Upper lobe of left lung (tissue), 6 donors: ENCODE data around the gene TMEM165. TPM values are rescaled to one million over a fixed set of nuclear protein-coding genes. Genes with fewer than 3 reads are reported as not detected.
A peak's percentile ranks its signal among the peaks of the same experiment; 100 is the strongest.

Experiments used
- ATAC-seq, 2 donors: fragments of 200-7000 bp; cut with Tn5 transposase; one replicate each; pipeline ENCODE4 v1.9.1; 2022; ENCODE audit warnings: mild to moderate bottlenecking in 2 of 2, moderate library complexity in 2 of 2; ENCODE audit not compliant: low FRiP score in 2 of 2
- DNase-seq, 2 donors: peaks; one replicate each; pipeline ENCODE4 v3.0.0-alpha.2; 2019 to 2020
- H3K27ac ChIP-seq, 4 donors: fragments of 200-600 bp; sonication (generic); one replicate each; pipeline ENCODE4 v1.5.1; 2016 to 2019
- H3K27me3 ChIP-seq, 4 donors: fragments of 200-600 bp; sonication (generic); one replicate each; pipeline ENCODE4 v1.5.1; 2017 to 2019
- H3K36me3 ChIP-seq, 4 donors: fragments of 200-600 bp; sonication (generic); one replicate each; pipeline ENCODE4 v1.5.1; 2016 to 2019
- H3K4me1 ChIP-seq, 4 donors: fragments of 200-600 bp; sonication (generic); one replicate each; pipeline ENCODE4 v1.5.1; 2018 to 2019
- H3K4me3 ChIP-seq, 4 donors: fragments of 200-600 bp; sonication (generic); one replicate each; pipeline ENCODE4 v1.5.1; 2017 to 2019; ENCODE audit warnings: mild to moderate bottlenecking in 2 of 4, moderate library complexity in 1 of 4
- H3K9me3 ChIP-seq, 4 donors: fragments of 200-600 bp; sonication (generic); one replicate each; pipeline ENCODE4 v1.5.1; 2018 to 2019
- CTCF ChIP-seq, 6 experiments: fragments of 450-650 bp in 4 of 6; fragments of 200-600 bp in 2 of 6; sonication (generic) in 2 of 6; IDR thresholded peaks; one replicate each; pipeline ENCODE4 v1.5.1; 2016 to 2019; ENCODE audit warnings: antibody characterized with exemption in 6 of 6
- EP300 ChIP-seq, 4 donors: sonication (generic); formaldehyde crosslinking; IDR thresholded peaks; one replicate each; pipeline ENCODE4 v1.5.1; 2017; ENCODE audit warnings: antibody characterized with exemption in 4 of 4, control low read depth in 2 of 4
- POLR2A ChIP-seq, 4 donors: fragments of 450-650 bp; IDR thresholded peaks; one replicate each; pipeline ENCODE4 v1.5.1; 2016 to 2017; ENCODE audit warnings: antibody characterized with exemption in 4 of 4, mild to moderate bottlenecking in 2 of 4
- POLR2AphosphoS5 ChIP-seq, 2 donors: sonication (generic); formaldehyde crosslinking; IDR thresholded peaks; one replicate each; pipeline ENCODE4 v1.5.1; 2017; ENCODE audit warnings: antibody characterized with exemption in 2 of 2
- WGBS, 2 donors: methylation state at CpG; one replicate each; pipeline ENCODE4 v1.1.5; 2017 to 2018; 5-methylcytosine and 5-hydroxymethylcytosine counted together
- total RNA-seq, 6 donors: library from RNA; depleted of rRNA in 4 of 6; stranded (reverse); fragments of >200 nt in 4 of 6; gene quantifications; one replicate each; pipeline versions ENCODE4 v1.1.0 to v1.2.1, GENCODE V29; 2016 to 2021
- donor health status: DM: no; HTN: no; CAD: no; lungs with moderate emphysema.
- donor health status: DM: no; HTN: yes; CAD: no; lungs with severe emphysema.

TMEM165 gene
- 100 to 1,000 TPM; 118 to 312 (median 231) TPM for total RNA-seq

GRCh38 chr4:55395529-55396307 is at the start of gene TMEM165:
TSS of gene TMEM165 (plus strand) at chr4:55395957. CDS start at chr4:55396190, 233 bp downstream.
- H3K4me1 ChIP-seq = peaks cover 3 to 36% (median 22%) of the 10 kb centered on the region in 4 donors
- TF ChIP-seq CTCF (IDR thresholded peaks at IDR 0.05) (peak in 2 of 6 experiments; percentile 31 to 33), EP300 (IDR thresholded peaks at IDR 0.05) (no peak), POLR2A (IDR thresholded peaks at IDR 0.05) (peak; percentile 11 to 99 (median 98)), POLR2AphosphoS5 (IDR thresholded peaks at IDR 0.05) (peak; percentile 94 to 96)
- peak; percentile 96 to 98 for DNase-seq
- peak within 1 kb of the TSS; percentile 80 to 98 (median 87) for H3K4me3 ChIP-seq
- peaks cover 0 to 7% (median 2%) of the 10 kb centered on the region in 4 donors for H3K36me3 ChIP-seq
- peak; percentile 96 to 98 for ATAC-seq
- peak within 1 kb of the TSS; percentile 95 to 100 (median 98) for H3K27ac ChIP-seq
- H3K27me3 ChIP-seq = no peaks in the 10 kb centered on the region
- no peaks in the 10 kb centered on the region for H3K9me3 ChIP-seq
- 0 to 1% methylated on average over 25 to 50 of the region's 95 CpGs for WGBS, 2 donors

GRCh38 chr4:55345980-55346850 is 49.5 kb upstream of the TMEM165 start, which contains the start of gene SRD5A3:
TSS of gene SRD5A3 (plus strand) at chr4:55346242. CDS start at chr4:55346337, 95 bp downstream.
- Histone ChIP-seq H3K27me3 (no peaks in the 10 kb centered on the region), H3K4me3 (peak within 1 kb of the TSS; percentile 51 to 91 (median 65)), H3K36me3 (no peaks in the 10 kb centered on the region), H3K4me1 (peaks cover 20 to 27% (median 23%) of the 10 kb centered on the region in 4 donors), H3K27ac (peak within 1 kb of the TSS; percentile 92 to 97 (median 95)), H3K9me3 (no peaks in the 10 kb centered on the region)
- TF ChIP-seq CTCF (IDR thresholded peaks at IDR 0.05) = peak; percentile 93 to 99 (median 98)
- TF ChIP-seq POLR2AphosphoS5 (IDR thresholded peaks at IDR 0.05) = peak; percentile 28 to 79
- TF ChIP-seq EP300 (IDR thresholded peaks at IDR 0.05) = no peak
- peak in 2 of 4 donors; percentile 64 to 83 for TF ChIP-seq POLR2A (IDR thresholded peaks at IDR 0.05)
- ATAC-seq (peak; percentile 99), DNase-seq (peak; percentile 88 to 99)
- WGBS, 2 donors = 1% methylated on average over 16 to 20 of the region's 95 CpGs

GRCh38 chr4:55346851-55347255 is 48.9 kb upstream of the TMEM165 start:
- H3K9me3 ChIP-seq = no peaks in the 10 kb centered on the region

GRCh38 chr4:55347610-55348228 is 48.0 kb upstream of the TMEM165 start:
- Histone ChIP-seq H3K4me1 (peaks cover 20 to 35% (median 31%) of the 10 kb centered on the region in 4 donors), H3K27me3 (no peaks in the 10 kb centered on the region), H3K27ac (peak overlapping the region; percentile 92 to 97 (median 95)), H3K9me3 (no peaks in the 10 kb centered on the region), H3K4me3 (peak overlapping the region in 2 of 4 donors; percentile 73 to 91), H3K36me3 (no peaks in the 10 kb centered on the region)
- DNase-seq (no peak), ATAC-seq (no peak)
- no peak for TF ChIP-seq POLR2AphosphoS5 (IDR thresholded peaks at IDR 0.05)
- no peak for TF ChIP-seq POLR2A (IDR thresholded peaks at IDR 0.05)
- TF ChIP-seq CTCF (IDR thresholded peaks at IDR 0.05) = peak in 1 of 6 experiments; percentile 15
- peak in 1 of 4 donors; percentile 8 for TF ChIP-seq EP300 (IDR thresholded peaks at IDR 0.05)
- WGBS, 2 donors = 82 to 91% methylated on average over 3 of the region's 3 CpGs

More at GRCh38 chr4:55346851-55347255, 48.9 kb upstream of the TMEM165 start:
- Histone ChIP-seq H3K27ac (peak overlapping the region; percentile 92 to 97 (median 95)), H3K4me1 (peaks cover 20 to 29% (median 26%) of the 10 kb centered on the region in 4 donors), H3K27me3 (no peaks in the 10 kb centered on the region), H3K36me3 (no peaks in the 10 kb centered on the region), H3K4me3 (peak overlapping the region; percentile 51 to 91 (median 65))
- DNase-seq = no peak
- ATAC-seq = peak in 1 of 2 donors; percentile 15
- no peak for TF ChIP-seq POLR2A (IDR thresholded peaks at IDR 0.05)
- WGBS, 2 donors = 42 to 57% methylated on average over 14 to 16 of the region's 16 CpGs
